GOT3 (cell line): ENCODE measurements around the gene STK32B.
"Not testable (repeated sequence)": the region's sequence is repeated elsewhere in the genome, so short reads cannot be mapped to it uniquely, and the experiment has no call there.

Source experiments
- DNase-seq: peaks from one replicate; lab custom pipeline; 2025; ENCODE audit warnings: mixed read lengths; lab: John Stamatoyannopoulos, UW

STK32B gene

DNA sequence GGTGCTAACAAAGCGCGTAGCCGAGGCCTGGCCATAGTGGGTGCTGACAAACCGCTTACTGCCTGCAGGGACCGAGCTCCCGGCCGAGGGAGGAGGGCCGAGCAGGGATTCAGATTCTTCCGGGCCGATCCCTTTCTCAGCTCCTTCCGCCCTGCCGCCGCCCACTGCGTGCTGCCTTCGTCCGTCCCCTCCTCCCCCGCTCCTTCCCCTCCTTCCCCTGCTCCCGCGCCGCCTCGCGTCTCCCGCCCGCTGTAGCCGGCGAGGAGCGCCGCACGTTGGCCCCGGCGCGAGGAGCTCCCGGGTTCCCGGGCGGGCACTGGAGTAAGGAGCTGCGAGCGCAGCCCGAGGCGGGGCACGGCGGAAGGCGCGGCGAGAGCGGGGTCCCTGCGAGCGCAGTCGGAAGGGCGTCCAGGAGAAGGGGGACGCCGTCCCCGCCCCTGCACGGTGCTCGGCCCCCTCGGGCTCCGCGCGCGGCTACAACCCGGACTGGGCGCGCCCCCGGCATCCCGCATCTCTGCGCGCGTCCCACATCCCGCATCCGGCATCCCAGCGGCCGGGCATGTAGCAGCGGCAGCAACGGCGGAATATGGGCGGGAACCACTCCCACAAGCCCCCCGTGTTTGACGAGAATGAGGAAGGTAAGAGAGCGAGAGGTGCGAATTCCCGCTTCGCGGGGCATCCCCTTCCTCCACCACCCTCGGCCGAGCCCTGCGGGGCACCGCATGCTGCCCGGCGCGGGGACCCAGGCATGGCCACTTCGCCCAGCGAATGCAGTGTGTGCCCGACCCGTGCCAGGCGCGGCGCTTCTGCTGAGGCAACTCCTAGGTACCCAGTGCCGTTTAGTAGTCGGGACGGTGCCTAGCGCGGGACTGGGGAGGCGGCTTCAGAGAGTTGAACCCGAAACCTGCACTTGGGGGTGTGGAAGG is at the start of gene STK32B:
Gene STK32B, plus strand, starts transcription at position 203 of the 926 bp plus-strand sequence.
- peak; percentile 10 for DNase-seq

DNA sequence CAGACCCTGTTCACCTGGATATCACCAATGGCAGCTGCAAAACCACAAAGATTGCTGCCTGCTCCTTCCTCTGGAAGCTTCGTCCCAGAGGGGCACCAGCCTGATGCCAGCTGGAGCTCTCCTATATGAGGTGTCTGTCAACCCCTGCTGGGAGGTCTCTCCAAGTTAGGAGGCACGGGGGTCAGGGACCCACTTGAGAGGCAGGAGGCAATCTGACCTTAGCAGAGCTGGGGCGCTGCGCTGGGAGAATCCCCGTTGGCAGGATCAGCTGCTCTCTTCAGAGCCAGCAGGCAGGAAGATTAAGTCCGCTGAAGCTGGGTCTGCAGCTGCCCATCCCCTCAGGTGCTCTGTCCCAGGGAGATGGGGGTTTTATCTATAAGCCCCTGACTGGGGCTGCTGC is 49.6 kb upstream of the STK32B start:
- DNase-seq, result not testable (repeated sequence)

DNA sequence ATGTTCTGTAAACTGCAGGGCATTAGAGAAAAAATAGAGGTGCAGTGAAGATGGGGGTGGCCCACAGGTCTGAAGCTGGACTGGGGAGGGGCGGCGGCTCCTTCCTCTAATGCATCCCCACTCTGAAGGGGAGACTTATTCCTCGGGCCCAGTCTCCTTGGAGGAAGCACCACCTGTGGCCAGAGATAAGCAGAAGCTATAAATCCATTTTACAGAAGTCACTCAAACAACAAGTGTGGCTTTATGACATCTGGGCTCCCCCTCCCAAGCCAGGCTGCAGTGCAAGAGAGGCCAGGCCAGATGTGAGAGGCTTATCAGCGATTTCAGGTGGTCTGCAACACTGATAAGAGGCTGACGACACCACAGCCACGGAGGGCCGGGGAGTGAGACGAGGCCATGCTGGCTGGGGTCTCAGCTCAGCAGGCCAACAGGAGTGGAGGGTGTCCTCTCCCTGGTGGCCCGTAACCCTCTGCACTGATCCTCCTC is 47.9 kb upstream of the STK32B start:
- DNase-seq, result no peak

DNA sequence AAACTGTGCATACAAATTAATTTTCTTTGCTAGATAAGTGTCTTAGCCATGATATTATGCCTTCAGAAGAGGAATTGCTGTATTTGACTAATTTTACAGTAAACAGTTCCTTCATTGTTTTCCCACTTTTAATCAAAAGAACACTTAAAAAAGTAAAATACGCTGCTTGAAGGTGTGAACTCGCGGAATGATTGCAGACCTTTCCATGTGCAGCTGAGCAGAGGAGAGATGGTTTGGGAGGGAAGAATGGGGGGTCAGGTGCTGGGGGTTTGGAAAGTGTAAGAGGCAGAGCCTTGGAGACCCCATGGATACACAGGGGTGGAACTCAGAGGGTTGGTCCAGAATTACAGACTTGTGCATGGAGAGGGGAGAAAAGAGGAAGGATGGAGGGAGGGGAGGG is 47.4 kb upstream of the STK32B start:
- DNase-seq, result no peak

DNA sequence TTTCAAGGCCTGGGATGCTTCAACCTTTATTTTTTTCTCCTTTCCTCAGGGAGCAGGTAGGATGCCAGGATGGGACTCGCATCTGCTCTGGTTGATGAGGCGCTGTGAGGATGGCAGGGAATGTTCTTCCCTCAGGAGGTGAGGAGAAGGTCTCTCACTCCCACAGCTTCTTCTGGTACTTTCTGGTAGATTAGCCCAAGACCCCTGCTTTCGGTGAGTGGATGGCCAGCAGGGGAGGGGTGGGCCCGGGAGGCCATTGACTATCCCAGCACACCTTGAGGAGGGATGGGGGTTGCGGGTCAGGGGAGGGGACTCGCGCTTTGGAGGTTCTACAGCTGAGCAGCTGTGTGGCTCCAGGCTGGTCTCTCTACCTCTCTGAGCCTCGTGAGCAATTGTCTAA is 46.8 kb upstream of the STK32B start:
- DNase-seq, result no peak

DNA sequence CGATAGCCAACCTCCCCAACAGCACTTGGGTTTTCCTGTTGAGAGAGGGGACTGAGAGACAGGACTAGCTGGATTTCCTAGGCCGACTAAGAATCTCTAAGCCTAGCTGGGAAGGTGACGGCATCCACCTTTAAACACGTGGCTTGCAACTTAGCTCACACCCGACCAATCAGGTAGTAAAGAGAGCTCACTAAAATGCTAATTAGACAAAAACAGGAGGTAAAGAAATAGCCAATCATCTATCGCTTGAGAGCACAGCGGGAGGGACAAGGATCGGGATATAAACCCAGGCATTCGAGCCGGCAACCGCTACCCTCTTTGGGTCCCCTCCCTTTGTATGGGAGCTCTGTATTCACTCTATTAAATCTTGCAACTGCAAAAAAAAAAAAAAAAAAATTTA is 44.3 kb upstream of the STK32B start:
- not testable (repeated sequence) for DNase-seq

DNA sequence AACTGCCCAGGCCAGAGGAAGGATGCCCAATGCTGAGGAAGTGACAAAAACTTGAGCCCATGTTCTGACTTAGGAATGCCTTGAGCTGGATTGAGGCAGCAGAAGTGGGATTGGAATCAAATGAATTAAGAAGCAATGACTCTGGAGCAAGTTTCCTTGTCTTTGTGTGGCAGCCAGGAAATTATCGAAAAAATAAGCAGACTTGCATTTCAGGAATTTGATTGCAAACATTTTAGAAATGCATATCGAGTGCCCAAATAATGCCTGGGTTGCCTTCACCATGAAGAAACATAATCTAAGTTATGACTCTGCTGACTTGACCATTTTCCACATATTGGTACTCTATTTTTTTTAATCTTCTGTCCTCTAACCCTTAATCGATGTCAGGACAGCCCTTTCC is 41.5 kb upstream of the STK32B start:
- no peak for DNase-seq

DNA sequence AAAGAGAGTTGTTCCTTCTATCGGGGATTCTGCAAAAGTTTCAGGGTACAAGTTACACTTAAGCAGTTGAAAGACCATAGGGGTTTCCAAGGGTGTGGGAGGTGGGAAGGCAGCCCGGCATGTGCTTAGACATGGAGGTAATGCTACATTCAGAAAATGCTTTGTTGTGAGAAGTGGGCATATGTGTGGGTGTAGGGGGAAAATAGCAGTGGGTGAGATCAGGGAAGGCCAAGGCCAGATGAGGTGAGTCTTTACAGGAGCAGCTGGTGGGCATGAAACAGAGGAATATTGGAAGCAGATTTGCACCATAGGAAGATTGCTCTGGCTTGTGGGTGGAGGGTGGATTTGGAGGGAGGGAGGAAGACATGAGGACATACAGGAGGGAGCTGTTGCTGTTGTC is 40.3 kb upstream of the STK32B start:
- no peak for DNase-seq

DNA sequence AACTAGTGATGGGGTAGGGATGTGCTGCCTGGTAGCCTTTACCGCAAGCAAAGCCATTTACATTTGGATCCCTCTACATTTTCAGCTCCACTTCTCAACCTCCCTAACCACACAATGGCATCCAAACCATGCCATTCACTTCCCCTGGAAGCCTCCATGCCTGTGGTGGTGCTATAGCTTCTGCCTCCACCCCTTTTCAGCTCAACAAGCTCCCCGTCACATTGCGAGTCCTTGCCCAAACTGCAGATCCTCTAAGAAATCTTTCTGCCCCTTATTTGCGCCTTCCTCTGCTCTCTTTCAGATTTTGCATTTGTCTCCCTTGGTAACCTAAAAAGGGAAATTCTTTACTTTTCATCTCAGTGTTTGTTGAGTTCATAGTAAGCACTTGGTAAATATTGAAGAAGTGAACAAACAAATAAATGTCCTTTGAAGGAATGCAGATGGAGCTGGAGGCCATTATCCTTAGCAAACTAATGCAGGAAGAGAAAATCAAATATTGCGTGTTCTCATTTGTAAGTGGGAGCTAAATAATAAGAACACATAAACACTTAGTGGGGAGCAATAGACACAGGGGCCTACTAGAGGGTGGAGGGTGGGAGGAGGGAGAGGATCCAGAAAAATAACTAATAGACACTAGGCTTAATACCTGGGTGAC is 38.9 kb upstream of the STK32B start:
- DNase-seq, result no peak

DNA sequence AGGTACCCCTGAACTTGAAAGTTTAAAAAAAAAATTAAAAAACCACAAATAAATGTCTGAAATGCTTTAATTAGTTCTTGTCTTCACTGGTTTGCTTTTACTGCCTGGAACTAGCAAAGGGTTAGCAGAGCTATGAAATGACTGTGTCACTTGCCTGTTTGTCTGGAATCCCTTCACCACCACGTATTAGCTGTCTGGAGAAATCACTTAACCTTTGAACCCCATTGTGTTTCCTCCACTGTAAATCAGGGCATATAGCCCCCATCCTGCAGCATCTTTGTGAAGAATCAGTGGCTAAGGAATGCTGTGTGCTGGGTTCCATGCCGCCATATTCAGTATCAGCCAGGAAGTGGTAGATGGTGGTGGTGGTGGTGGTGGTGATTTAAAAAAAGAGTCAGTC is 38.3 kb upstream of the STK32B start:
- no peak for DNase-seq

DNA sequence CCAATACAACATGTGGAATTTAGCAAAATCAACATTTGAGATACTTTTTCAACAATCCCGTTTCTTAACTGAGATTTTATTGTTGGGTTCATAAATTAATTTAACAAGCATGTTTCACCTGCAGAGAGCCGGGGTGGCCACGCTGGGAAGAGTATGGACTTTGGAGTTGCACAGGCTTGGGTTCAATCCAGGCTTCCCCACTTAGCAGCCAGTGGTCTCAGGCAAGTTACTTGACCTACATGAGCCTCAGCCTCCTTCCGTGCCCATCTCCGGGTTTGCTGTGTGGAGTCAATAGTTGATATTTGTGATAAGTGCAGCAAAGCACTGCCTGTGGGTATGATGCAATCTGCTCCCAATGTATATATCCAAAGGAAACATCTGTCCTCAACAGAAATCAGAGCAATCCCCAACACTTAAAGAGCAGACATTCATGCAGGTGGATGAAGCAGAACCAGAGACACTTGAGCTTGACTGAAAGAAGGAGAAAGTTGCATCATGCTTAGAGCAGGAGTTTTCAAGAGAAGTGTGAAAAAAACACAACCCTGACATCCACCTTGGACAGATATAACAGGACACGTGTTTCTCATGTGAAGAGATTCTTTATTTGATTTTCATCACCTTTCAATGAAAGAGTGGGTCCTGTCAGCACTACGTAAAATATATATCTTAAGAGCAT is 37.1 kb upstream of the STK32B start:
- no peak for DNase-seq

DNA sequence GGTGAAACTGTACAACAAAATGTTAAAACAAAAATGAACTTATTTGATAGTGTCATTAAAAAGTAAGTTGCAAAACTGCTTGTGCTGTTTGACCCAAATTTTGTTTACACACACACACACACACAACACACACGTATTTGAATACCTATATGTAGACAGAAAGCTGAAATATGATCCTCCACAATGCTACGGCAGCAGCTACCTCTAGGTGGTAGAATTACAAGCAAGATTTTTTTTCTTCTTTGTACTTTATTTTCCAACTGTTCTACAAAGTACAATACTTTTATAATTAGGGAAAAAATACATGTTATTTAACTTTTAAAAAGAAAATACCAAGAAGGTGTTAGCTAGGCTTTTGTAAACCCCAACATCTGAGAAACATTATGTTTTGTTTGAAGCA is 33.2 kb upstream of the STK32B start:
- no peak for DNase-seq

DNA sequence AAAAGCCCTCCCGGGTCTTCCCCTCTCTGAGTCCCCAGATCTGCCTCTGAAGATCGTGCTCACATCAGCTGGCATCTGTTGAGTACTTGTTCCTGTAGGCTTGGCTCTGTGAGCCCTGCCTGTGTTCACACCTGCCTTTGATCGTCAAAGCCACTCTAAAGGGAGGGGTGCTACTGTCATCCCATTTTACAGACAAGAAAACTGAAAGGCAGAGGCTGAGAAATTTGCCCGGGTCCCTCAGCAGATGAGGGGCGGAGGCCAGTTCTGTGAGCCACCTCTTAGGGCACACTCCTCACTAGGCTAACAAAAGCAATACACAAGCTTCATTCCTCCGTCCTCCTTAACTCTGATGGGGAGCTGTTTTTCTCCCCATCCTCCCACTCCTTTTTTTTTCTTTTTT is 32.7 kb upstream of the STK32B start:
- no peak for DNase-seq

DNA sequence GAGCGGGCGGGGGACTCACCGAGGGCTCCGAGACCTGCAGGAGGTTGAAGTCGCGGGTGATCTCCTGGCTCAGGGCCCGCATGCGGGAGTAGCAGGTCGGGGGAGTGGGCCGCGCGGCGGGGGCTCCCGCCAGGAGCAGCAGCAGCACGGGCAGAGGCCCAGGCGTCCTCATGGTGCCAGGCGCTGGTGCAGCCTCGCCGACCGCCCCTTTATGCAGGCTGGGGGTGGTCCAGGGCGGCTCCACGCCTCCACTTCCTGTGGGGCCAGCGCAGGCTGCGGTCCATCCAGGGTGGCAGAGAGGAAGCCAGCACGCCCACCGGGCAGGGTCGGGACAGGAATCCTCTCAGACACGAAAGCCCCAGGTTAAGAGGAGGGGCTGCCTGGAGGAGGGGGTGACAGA is 32.0 kb upstream of the STK32B start, which contains the start of gene CYTL1:
Gene CYTL1, minus strand, starts transcription at position 185 of the 400 bp plus-strand sequence. Its CDS starts 13 bp downstream, at position 172.
- no peak for DNase-seq

DNA sequence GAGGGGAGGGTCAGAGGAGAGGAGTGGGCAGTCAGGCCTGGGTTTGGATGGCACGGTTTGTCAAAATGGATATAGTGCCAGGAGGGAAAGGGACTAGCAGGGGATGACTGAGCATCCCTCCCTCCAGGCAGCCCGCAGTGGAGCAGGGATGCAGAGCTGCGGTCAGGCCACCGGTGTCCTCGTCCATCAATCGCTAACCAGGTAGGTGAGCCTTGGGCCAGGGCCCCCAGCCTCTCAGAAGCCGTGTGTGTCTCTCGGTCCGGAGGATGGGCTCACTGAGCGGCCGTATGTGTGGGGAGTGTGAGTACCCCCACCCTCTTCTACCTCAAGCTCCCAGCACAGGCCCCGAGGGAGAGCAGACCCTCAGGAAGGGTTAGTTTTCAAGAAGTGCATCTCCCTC is 31.5 kb upstream of the STK32B start:
- no peak for DNase-seq

DNA sequence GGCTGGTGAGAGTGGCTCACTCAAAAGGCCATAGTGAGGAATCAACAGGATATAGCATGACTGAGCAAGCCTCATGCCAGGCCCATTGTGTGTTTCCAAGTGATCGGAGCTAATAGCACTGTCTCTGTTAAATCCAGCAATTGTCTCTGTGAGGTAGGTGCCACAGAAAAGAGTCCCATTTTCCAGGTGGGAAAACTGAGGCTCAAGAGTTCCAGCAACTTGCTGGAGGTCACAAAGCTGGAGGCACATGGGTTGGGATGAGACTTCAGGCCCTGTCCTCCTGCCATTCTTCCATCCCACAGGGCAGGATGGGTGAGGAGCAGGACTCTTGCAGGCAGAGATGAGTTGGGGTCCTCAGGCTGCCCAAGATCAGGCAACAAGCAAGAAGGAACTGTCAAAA is 30.9 kb upstream of the STK32B start:
- DNase-seq, result no peak

DNA sequence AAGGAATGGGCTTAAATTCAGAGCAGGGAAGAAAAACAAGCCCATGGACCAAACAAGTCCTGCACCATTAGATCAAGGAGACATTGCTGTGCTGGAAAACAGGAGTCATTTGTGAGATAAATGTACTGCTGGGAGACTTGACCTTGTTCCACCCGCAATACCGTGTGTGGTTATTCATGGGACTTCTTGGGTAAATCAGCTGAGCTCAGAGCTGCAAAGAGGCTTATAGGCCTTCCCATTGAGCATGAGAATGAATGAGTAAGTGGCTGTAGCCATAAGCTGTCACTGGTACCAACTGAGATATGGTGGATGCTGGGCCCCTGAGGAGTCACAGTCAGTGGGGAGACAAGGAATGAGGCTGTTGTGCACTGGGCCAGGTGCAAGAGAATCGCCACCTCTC is 29.7 kb upstream of the STK32B start:
- DNase-seq, result no peak

DNA sequence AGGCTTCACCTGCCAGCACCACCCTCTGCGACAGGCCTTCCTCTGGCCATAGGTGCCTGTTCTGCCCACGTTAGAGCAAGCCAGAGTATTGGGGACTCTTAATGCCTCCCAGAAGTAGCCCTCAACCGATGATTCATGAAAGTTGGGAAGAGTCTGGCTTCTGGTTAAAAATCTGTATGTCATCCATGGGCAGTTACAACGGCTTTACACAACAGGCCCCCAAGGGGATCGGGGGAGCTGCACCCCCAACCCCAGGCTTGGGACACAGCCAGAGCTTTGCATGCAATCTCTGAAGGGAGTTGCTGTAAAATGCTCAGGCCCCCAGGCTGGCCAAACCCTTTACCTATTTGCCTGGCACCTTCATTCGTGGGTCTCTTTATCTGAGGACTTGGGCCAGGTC is 26.6 kb upstream of the STK32B start:
- DNase-seq, result peak; percentile 25

DNA sequence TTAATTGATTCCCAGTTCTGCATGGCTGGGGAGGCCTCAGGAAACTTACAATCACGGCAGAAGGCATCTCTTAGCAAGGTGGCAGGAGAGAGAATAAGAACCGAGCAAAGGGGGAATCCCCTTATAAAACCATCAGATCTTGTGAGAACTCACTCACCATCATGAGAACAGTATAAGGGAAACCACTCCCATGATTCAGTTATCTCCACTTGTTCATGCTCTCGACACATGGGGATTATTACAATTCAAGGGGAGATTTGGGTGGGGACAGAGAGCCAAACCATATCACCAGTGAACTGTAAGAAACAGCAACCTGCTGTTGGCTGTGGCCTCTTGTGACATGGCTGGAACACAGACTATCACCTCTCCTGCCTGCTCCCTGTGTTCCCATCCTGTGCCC is 24.9 kb upstream of the STK32B start:
- DNase-seq, result no peak

DNA sequence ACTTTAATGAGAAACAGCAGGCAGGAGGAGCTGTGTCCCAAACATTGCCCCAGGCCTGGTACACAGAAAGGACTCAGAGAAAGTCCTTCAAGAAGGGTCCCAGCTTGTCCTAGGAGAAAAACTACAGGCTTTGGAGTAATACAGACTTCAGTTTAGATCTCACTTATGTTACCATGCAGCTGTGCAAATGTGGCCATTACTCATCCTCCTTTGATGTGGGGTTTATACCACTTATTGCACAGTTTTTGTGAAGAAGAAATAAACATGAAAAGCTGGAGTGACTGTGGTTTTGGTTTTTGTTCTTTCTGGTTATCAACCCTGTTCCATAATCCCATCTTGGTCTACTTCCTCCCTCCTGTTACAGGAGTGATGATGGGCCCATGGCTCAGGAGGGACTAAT is 23.9 kb upstream of the STK32B start:
- DNase-seq, result no peak

DNA sequence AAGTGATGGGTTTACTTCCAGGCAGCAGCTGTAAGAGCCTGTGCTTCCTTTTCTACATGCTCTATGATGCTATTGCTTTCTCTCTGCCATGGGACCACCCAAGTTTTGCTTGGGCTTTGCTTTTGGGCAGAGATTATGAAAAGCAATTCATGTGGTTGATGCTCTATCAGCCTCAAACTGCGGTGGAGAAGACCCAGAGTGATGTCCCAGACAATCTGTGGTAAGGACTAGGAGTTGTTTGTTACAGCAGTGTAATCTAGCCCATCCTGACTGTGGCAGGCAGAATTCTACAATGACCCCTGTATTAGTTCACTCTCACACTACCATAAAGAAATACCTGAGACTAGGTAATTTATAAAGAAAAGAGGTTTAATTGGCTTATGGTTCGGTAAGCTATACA is 22.8 kb upstream of the STK32B start:
- no peak for DNase-seq

DNA sequence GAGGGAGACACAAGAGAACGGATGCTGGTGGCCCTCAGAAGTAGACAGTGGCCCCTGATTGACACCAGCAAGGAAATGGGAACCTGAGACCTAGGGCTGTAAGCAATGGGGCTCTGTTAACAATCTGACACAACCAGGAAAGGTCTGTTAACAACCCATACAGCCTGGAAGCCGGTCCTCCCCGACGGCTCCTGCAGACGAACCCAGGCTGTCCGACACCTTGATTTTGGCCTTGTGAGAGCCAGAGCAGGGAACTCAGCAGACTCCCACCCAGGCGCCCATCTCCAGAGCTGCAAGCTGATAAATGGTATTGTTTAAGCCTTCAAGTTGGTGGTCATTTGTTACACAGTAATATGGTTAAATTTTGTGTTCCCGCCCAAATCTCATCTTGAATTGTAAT is 21.8 kb upstream of the STK32B start:
- DNase-seq, result no peak

DNA sequence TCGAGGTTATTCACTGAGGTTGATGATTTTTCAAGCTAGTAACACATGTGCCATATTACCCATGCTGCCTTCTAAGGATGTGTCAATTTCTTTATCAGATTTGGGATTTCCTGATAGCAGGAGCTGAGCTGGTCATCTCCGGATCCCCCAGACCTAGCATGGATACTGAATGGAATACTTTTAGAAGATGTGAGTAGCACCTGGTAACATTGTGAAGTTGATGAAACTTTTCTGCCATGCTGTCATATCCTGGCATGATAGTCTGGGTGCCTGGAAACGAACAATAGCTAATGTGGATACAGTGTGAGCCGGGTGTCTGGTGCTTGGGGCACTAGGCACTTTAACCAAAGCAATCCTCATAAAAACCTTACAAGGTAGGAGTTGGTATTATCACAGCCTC is 21.1 kb upstream of the STK32B start:
- DNase-seq, result no peak
